GM18517 (cell line): ENCODE measurements around the gene SPSB3.

ENCODE experiments used
- ATAC-seq: cut with Tn5 transposase; IDR thresholded peaks from one replicate; pipeline ENCODE4 v1.9.1; 2021; ENCODE audit warnings: mild to moderate bottlenecking, moderate library complexity; ENCODE audit not compliant: unreplicated experiment

Gene SPSB3

DNA sequence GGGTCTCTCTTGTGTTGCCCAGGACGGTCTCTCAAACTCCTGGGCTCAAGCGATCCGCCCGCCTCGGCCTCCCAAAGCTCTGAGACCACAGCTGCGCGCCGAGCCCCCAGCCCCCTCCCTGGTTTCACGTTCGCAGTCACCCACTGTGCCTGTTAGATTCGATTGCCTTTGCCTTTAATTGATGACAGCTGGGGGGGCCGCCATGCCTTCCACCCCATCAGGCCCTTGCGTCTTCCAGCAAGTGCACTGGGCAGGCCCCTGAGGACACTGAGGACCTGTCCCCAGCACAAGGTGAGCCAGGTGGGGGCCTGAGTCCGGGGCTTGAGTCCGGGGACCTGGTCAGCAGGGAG lies 7.9 kb upstream of the SPSB3 start:
- ATAC-seq: no peak

DNA sequence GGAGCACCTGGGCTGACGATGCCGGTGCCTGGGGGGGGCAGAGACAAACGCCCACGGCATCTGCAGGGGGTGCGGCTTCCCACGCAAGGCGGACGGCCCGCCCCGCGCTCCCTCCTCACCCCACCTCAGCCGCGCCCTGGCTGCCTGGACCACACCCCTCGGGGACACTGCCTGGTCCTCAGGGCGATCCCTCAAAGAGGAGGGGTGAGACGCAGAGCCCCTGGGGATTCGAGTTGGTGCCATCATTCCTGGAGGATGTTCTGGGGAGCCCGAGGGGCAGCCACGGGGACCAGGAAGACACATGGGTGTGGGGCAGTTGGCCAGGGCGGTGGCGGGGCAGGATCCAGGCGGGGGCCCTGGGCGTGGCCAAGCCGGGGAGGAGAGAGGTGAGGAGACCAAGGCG lies 7.3 kb upstream of the SPSB3 start:
- ATAC-seq: no peak

DNA sequence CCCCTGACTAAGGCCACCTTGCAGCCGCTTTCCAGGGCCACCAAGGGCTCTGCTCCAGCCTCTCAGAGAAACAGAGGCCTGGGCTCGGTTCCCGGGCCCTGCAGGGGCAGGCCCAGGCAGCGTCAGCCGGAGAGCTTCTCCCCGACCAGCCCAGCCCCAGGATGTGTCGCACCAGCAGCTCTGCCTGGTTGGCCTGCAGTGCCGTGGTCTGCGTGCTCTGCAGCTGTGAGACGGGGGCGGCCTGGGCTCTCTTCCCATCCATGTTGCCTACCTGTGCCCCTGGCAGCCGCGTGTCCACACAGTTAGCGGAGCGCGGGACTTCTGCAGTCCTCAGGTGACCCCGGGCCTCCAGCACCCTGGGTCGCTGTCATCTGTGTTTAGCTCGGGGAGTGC lies 6.3 kb upstream of the SPSB3 start:
- no peak for ATAC-seq

DNA sequence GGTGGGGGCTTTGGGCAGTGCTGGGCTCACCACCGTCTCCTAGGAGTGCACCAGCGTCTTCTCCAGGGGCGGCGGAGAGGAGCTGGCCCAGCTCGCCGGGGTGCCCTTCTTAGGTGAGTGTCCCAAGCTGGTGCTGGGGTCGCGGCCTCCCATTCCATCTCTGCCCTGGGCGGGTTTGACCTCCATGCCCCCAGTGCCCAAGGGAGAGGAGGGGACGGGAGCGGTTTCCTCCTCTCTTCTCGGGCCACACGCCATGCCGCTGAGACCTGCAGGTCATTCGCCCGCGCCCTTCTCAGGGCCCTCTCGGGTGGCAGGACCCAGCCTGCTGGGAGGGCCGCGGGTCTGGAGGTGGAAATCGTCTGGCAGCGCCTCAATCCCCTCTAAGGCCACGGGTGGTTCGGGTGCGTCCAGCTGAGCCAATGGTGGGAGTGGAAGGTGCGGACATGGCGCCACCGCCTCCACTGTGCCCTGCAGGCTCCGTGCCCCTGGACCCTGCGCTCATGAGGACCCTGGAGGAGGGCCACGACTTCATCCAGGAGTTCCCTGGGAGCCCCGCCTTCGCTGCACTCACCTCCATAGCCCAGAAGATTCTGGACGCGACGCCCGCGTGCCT lies 5.8 kb upstream of the SPSB3 start:
- no peak for ATAC-seq

DNA sequence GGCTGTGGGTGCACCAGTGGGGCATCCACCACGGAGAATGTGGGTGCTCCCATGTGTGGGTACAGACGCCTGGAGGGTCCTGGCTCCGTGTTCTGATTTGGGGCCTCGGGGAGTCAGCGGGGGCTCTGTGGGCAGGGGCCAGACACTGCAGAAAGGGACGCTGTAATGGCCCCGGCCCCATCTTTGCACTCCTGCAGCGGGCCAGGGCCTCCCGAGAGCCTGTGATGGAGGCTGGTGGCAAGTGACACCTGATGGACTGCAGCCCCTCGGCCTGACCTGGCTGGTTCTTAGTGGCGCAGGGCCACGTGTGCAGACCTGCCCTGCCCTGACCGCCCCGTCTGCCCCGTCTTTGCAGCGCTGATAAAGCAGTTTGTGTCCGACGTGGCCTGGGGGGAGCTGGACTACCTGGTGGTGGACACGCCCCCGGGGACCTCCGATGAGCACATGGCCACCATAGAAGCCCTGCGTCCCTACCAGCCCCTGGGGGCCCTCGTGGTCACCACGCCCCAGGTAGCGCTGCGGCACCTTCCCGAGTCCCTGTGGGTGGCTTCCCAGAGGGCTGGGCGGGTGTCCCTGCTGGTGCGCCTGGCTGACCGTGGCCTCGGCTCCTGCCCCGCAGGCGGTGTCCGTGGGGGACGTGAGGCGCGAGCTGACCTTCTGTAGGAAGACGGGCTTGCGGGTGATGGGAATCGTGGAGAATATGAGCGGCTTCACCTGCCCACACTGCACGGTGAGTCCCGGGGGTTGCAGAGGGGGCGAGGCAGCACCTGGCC lies 5.1 kb upstream of the SPSB3 start:
- ATAC-seq: no peak

DNA sequence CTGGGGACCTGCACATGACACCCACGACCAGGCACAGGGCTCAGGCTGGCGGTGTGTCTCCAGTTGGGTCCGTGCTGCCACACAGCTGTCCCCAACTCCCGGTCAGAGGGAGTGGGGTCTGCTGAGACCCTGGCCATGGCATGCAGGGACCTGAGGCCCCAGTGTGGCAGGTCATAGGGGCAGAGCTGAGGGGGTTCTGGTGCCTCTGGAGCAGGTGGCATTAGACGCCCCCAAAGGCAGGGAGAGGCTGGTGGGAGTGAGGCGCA lies 4.6 kb upstream of the SPSB3 start:
- ATAC-seq: no peak

DNA sequence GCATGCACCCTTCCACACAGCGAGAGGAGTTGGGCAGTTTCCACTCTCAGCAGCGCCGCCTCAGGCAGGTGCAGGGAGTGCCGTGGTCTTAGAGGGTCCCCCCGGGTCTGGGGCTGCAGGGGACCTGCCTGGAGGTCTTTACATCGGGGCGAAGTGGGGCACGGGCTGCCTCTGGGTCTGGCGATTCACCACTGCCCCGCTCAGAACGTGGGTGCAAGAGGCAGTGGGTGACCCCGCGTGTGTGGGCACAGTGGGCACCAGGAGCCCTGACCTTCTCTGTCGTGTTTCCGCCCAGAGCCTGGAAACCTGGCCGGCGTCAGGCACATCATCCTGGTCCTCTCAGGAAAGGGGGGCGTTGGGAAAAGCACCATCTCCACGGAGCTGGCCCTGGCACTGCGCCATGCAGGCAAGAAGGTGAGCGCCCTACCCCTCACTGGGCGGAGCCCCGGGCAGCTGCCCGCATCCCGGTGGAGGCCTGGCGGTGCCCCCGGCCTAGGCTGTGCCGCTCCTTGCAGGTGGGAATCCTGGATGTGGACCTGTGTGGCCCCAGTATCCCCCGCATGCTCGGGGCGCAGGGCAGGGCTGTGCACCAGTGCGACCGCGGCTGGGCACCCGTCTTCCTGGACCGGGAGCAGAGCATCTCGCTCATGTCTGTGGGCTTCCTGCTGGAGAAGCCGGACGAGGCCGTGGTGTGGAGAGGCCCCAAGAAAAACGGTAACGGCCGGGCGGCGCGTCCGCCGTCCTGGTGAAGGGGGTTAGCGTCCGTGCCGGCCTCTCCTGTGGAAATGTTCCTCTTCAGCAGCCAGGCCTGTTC lies 4.1 kb upstream of the SPSB3 start:
- ATAC-seq: no peak

DNA sequence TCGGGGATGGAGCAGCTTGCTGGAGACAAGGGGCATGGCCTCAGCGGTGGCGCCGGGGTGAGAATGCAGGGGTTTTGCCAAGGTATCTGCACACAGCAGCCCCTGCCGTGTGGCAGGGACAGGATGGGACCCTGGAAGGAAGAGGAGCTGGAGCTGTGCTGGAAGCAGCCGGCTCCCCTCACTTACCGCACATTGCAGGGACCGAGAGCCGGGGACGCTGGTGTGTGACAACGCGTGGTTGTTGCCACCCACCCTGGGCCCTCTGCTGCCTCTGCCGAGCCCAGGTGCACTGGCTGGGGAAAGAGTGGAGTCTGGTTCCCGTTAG lies 3.4 kb upstream of the SPSB3 start:
- no peak for ATAC-seq

DNA sequence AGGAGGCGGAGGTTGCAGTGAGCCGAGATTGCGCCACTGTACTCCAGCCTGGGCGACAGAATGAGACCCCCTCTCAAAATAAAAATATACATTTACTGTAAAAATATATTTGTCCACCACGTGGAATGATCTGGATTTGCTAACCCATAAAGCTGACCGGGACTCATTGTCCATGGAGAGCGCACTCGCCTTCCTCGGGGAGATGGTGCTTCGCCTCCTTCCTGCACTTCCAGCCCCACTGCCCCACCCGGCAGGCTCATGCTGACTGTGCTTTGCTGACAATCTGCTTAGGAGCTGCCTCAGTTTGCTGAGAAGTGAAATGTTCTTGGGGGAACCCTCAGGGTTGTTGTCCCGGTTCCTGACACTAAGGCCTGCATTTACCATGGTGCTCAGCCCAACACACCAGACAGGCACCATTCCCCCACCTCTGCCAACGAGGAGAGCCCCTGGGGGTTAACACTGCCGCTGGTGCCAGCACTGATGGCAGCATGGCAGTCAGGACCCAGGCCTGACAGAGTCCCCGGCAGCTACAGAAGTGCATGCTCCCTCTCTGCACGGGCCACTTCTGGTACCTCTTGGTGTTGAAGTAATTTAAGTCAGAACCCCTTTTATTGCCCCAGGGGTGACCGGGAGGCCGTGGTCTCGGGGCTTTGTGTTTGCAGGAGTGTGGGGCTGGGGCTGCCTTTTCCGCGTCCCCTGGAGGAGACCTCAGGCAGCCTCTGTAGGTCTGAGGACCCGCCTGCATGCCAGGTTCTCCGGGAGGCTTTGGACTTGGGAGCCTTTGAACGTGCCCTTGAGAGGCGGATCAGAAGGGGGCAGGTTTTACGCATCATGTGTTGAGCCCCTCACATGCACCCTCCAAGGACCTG lies 2.8 kb upstream of the SPSB3 start:
- ATAC-seq: no peak

DNA sequence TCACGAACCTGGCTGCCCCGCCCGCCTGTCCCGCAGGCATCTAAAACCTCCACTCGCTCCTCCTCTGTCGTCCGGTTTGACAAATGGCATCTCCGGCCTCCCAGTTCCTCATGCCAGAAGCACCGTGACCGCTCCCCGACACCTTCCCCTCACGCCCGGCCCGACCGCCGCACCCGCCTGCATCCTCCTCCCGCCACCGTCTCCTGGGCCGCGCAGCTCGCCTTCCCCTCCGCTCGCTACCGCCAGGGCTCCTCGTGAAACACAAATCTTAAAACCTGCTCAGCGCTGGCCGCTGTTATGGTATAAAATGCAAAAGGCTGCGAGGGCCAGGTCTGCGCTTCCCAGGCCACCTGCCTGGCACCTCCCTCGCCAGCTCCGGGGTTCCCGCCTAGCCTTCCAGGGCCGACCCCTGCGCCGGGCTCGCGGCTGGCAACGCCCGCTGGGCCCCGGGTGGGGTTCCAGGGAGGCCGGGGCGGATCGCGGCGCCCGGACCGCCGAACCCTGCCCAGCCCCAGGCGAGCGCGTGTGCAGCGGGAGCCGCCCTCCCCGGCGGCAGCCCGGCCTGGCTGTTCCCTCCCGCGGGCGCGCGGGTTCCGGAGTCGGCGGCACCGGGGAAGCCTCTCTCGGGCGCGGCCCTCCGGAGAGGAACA lies 488 bp downstream of the SPSB3 start:
- ATAC-seq: peak; percentile 5

DNA sequence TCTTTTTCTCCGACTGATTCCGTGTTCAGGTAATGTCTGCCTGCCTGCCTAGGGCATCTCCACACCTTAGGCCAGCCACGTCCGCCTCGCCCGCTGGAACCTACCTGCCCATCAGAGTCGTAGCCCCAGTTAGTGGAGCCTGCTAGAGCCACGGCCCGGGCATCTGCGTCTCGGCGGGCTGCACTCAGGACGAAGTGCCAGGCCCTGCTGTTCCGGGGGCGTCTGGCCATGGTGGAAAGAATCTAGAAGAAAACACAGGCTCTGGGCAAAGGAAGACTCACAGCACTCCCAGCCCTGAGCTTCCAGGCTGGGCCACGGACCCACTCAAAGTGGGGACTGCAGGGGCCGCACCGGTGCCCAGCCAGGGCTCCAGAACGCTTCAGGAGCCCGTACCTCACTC lies 1.1 kb downstream of the SPSB3 start:
- no peak for ATAC-seq

DNA sequence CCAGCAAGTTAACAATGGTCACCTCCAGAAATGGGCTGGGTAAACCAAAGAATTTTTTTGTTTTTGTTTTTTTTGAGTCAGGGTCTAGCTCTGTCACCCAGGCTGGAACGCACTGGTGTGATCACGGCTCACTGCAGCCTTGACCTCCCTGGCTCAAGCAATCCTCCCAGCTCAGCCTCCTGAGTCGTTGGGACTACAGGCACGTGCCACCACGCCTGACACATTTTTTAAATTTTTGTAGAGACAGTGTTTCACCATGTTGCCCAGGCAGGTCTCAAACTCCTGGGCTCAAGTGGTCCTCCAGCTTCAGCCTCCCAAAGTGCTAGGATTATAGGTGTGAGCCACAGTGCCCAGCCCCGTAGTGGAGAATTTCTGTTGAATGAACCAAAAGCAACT lies 1.7 kb downstream of the SPSB3 start:
- ATAC-seq: no peak

DNA sequence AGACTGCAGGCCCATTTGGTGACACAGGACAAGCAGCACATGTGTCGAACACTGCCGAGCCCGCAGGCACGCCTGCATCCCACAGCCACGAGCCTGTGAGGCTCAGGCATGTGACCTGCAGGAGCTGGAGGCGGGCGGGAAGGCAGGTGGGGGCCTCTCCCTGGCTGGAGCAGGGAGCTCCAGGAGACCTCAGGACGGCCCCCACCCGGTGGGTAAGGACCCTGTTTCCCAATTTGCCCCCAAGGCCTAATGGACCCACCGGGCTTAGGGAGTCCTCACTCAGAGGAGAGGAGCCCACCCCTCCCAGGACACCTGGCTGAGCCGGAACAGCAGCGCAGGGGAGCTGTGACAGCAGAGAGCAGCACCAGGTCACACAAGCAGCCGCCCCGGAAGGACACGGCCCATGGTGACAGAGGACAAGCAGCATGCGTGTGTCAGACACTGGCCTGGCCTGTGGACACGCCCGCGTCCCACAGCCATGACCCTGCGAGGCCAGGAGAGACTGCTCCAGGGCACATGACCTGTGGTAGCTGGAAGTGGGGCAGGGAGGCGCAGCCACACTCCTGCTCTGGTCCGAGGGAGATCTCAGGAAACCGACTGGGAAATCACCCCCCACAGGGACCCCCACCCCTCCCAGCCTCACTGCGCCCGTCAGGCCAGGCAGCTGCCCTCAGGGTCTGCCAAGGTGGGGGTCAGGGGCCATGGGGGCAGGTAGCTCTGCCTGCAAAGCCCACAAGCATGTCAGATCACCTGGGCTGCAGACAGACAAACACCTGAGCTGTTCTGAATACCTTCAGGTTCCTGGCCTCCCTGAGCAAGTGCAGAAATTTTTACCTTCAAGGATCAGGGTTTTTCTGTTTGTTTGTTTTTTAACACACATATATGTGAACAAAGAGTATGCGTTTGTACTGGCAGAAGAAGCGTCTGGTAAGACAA lies 2.4 kb downstream of the SPSB3 start:
- no peak for ATAC-seq

DNA sequence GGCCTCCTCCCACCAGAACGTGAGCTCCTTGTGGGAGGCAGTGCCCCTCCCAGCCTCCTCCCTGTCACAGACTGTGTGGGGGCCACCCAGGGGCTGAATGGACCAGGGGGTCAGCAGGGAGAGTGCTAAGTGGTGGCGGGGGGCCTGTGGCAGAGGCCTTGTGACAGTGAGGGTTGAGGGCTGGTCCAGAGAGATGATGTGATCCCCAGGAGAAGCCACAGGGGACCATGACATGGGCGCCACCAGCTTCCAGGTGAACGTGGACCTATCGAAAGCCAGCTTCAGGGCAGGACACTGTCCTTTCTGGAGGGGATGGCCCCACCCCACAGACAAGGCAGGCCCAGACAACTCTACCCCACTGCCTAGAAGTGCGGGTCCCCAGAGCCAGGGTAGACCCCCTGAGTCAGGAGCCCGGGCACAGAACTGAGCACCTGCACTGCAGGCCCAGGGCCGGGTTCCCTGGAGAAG lies 3.1 kb downstream of the SPSB3 start:
- ATAC-seq: no peak

DNA sequence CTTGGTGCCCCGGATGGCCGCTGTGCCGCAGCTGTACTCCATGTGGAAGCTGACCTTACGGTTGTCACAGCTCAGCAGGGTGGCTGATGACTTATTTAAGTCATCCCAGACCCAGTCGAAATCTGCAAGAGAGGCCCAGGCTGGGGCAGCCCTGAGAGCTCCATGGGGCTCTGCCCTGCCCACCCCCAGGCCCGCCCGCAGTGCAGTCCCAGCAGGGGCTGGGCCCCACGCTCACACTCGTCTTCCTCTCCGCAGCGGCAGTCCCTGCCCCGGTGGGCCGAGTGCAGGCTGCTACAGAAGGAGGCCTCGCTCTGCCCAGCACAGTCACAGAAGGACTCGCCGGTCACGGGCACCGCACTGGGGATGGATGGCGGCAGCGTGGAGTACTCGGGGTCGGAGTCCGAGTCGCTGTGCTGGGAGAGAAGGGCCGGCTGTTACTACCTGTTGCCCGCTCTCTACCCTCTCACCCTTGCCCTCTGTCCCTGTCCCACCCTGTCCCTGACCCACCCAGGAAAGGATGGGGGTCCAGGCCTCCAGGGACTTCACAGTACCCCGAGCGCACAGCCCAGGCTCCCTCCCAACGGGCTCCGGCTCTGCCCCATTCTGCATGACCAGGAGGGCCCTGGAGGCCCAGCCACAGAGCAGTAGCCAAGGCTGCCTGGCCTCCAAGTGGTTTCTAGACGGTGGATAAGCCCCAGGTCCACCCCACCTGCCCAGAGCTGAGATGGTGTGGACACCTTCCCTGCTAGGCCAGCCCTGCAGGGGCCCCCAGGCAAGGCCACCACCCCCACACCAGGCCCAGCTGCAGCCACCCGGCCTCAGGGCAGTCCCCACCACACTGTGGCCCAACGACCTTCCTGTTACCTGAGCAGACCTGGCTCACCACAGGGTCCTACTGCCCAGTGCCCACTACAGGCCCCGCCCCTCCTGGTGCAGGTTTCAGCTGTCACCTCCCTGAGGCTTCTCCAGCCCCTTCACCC lies 3.9 kb downstream of the SPSB3 start:
- no peak for ATAC-seq

DNA sequence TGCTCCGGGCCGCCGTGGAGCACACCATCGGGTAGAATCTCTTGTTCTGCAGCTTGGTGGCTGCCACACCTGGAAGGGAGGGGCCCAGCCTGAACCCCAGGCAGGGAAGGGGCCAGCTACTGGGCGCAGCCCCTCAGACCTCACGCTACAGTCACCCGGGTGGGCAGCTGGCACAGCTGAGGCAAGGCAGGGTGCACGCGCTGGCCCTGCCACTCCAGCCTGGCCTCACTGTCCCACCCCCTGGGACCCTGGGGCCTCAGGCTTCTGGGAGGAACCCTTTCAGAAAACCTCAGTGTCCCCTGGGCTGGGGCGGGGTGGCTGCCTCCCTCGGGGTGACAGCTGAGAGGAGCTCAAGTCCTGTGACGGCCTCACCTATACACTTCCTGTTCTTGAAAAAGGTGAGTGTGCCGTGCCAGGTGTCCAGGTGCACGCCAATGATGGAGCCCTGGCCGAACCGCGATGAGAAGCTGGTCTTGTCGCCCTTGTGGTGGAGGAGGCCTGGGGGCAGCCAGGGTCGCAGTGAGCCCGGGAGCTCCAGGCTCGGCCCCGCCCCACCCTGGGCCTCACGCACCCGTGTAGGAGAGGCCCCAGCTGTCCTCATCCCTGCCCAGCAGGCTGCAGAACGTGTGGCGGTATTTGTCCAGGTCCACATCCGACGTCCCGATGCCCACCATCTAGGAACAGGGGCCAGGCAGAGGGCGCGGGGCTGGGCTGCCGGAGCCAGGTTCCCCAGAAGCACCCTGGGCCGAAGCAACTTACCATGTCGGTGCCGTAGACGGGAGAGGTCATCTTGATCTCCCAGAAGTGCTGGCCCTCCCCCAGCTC lies 4.8 kb downstream of the SPSB3 start:
- ATAC-seq: no peak

DNA sequence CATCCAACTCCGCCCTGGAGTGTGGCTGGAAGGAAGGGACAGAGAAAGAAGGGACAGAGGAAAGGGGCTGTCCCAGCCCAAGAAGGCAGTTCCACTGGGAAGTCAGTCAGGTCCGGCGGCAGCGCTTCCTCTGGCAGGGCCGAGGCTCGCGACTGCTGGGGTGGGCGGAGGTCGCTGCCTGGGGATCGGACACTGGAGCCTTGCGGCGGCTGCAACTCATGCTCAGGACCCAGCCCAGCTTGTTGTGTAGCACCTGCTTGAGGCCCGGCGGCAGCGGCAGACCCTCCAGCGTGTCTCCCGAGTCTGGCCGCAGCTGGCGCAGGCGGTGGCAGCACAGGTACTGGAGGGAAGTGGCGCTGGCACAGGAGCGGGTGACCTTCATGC lies 5.4 kb downstream of the SPSB3 start:
- no peak for ATAC-seq

DNA sequence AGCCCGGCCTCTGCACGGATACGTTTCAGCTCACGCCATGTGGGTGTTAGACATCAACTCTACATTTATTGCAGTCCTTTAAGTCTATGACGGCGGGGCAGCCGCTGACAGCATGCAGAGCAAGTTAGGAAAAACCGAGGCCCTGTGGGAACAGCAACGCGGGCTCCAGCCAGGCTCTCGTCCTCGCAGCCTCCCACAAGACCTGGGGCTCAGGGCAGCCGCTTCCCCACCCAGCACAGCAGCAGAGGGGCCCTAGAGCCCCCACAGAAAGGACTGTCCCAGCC lies 5.8 kb downstream of the SPSB3 start:
- no peak for ATAC-seq
